ENCODE results near the gene PRUNE2. TPM values are rescaled to one million over a fixed set of nuclear protein-coding genes. Genes with fewer than 3 reads are reported as not detected.

PRUNE2 gene
- total RNA-seq, 2 experiments from 2014 or later: 0.23 to 0.42 TPM

GRCh38 chr9:76725885-76726284 is 180.0 kb downstream of the PRUNE2 start:
- H3K36me3 Mint-ChIP-seq (ENCODE audit: low read depth): no peaks in the 10 kb centered on the region
- no peak overlapping the region for H3K4me3 Mint-ChIP-seq
- H3K9me3 Mint-ChIP-seq: no peaks in the 10 kb centered on the region
- POLR2A ChIA-PET: no interaction called here
- peaks cover 27% of the 10 kb centered on the region for H3K27me3 Mint-ChIP-seq
- no peak for DNase-seq
- H3K4me1 Mint-ChIP-seq: no peaks in the 10 kb centered on the region
- no peak overlapping the region for H3K27ac Mint-ChIP-seq
- CTCF ChIA-PET: no interaction called here

- Mint-ChIP-seq H3K4me1 (no peaks in the 10 kb centered on the region), H3K36me3 (ENCODE audit: low read depth) (no peaks in the 10 kb centered on the region), H3K27me3 (peaks cover 27% of the 10 kb centered on the region), H3K27ac (no peak overlapping the region), H3K9me3 (no peaks in the 10 kb centered on the region), H3K4me3 (no peak overlapping the region)
- DNase-seq: no peak
- CTCF ChIA-PET: no interaction called here
- POLR2A ChIA-PET: no interaction called here
These were observed 180.8 kb downstream of the PRUNE2 start for GRCh38 chr9:76725011-76725546.

DNA sequence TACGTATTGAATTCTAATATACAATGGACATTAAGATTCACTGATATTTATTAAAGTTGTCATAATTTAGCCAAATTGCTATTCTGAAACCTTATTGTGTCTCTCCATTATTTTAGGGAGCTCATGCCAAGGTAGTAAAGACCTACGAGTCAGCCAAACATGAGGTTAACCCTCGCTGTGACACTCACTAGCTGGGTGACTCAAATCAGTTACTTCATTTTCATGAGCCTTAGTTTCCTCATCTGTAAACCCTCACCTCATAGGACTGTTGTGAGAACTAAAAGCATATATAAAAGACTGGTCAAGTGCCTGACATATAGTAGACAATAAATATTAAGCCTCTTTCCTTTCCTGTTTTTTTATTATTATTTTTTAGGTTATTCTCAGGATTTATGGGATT is 185.7 kb downstream of the PRUNE2 start:
- Mint-ChIP-seq H3K27me3 (peaks cover 24% of the 10 kb centered on the region), H3K36me3 (ENCODE audit: low read depth) (no peaks in the 10 kb centered on the region), H3K9me3 (no peaks in the 10 kb centered on the region), H3K4me3 (no peak overlapping the region), H3K4me1 (no peaks in the 10 kb centered on the region), H3K27ac (no peak overlapping the region)
- ChIA-PET POLR2A (no interaction called here), CTCF (interaction anchor here (0.9 kb wide), 1 partner anchor 36 kb away, joined by 3 read pairs; no protein-coding TSS in a partner anchor)
- no peak for DNase-seq

- POLR2A ChIA-PET: no interaction called here
- Mint-ChIP-seq H3K4me3 (no peak overlapping the region), H3K36me3 (ENCODE audit: low read depth) (no peaks in the 10 kb centered on the region), H3K27me3 (peaks cover 18% of the 10 kb centered on the region), H3K27ac (no peak overlapping the region), H3K4me1 (no peaks in the 10 kb centered on the region), H3K9me3 (no peaks in the 10 kb centered on the region)
- CTCF ChIA-PET: no interaction called here
- DNase-seq: no peak
These were observed 187.7 kb downstream of the PRUNE2 start for GRCh38 chr9:76718166-76718565.

GRCh38 chr9:76717613-76718012 is 188.3 kb downstream of the PRUNE2 start:
- Mint-ChIP-seq H3K9me3 (no peaks in the 10 kb centered on the region), H3K36me3 (ENCODE audit: low read depth) (no peaks in the 10 kb centered on the region), H3K4me3 (no peak overlapping the region), H3K4me1 (no peaks in the 10 kb centered on the region), H3K27ac (no peak overlapping the region), H3K27me3 (peaks cover 15% of the 10 kb centered on the region)
- POLR2A ChIA-PET: no interaction called here
- CTCF ChIA-PET: interaction anchor here (0.6 kb wide), 1 partner anchor 22 kb away, joined by 3 read pairs; no protein-coding TSS in a partner anchor
- no peak for DNase-seq

- no peak overlapping the region for H3K27ac Mint-ChIP-seq
- peaks cover 15% of the 10 kb centered on the region for H3K27me3 Mint-ChIP-seq
- H3K9me3 Mint-ChIP-seq: no peaks in the 10 kb centered on the region
- H3K4me3 Mint-ChIP-seq: no peak overlapping the region
- POLR2A ChIA-PET: no interaction called here
- H3K36me3 Mint-ChIP-seq (ENCODE audit: low read depth): no peaks in the 10 kb centered on the region
- H3K4me1 Mint-ChIP-seq: no peaks in the 10 kb centered on the region
- CTCF ChIA-PET: interaction anchor here (0.6 kb wide), 1 partner anchor 23 kb away, joined by 3 read pairs; no protein-coding TSS in a partner anchor
- no peak for DNase-seq
These were observed 188.7 kb downstream of the PRUNE2 start for GRCh38 chr9:76717176-76717575.

- no peaks in the 10 kb centered on the region for H3K4me1 Mint-ChIP-seq
- H3K4me3 Mint-ChIP-seq: no peak overlapping the region
- no peak overlapping the region for H3K27ac Mint-ChIP-seq
- CTCF ChIA-PET: no interaction called here
- no peak for DNase-seq
- peaks cover 17% of the 10 kb centered on the region for H3K27me3 Mint-ChIP-seq
- H3K9me3 Mint-ChIP-seq: no peaks in the 10 kb centered on the region
- POLR2A ChIA-PET: no interaction called here
- no peaks in the 10 kb centered on the region for H3K36me3 Mint-ChIP-seq (ENCODE audit: low read depth)
These were observed 189.7 kb downstream of the PRUNE2 start for GRCh38 chr9:76716085-76716672.

DNA sequence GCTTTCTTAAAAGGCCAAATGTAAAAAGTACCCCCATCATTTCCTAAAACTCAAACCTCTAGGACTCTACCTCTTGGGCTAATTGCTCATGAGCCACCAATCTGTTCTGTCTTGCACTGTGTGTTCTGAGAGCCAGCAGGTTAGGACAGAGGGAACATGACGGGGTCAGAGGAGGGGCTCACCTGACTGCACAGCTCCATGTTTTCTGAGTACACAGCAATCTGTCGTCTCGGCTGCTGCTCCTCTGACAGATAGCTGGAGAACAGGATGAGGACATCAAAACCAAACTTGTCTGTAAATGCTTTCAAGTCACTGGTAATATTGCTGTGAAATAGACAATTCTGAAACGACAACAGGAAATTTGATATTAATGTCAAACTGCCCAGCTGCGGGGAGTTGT is 192.5 kb downstream of the PRUNE2 start:
- no peaks in the 10 kb centered on the region for H3K9me3 Mint-ChIP-seq
- no peak overlapping the region for H3K27ac Mint-ChIP-seq
- ChIA-PET POLR2A (no interaction called here), CTCF (no interaction called here)
- no peak for DNase-seq
- H3K36me3 Mint-ChIP-seq (ENCODE audit: low read depth): no peaks in the 10 kb centered on the region
- no peaks in the 10 kb centered on the region for H3K4me1 Mint-ChIP-seq
- no peak overlapping the region for H3K4me3 Mint-ChIP-seq
- peaks cover 11% of the 10 kb centered on the region for H3K27me3 Mint-ChIP-seq

DNA sequence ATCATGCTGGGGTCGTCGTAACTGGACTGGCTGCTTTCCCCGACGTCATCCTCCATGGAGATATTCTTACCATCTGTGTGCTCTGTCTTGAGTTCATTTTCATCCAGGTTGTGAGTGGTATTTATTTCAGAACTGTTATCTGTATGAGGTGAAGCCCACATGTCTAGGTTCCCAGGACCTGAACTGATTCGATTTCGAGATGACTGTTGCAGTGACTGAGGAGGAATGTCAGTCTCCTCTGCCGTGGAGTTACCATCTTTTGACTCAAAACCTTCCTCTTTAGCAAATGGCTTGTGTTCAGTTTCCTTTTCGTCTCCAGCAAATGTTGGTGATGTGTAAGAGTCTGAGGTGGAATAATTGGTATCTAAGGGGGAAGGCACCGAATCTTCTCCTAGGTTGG is 196.9 kb downstream of the PRUNE2 start:
- H3K36me3 Mint-ChIP-seq (ENCODE audit: low read depth): no peaks in the 10 kb centered on the region
- no peaks in the 10 kb centered on the region for H3K9me3 Mint-ChIP-seq
- ChIA-PET CTCF (no interaction called here), POLR2A (no interaction called here)
- peaks cover 21% of the 10 kb centered on the region for H3K27me3 Mint-ChIP-seq
- DNase-seq: no peak
- peaks cover 8% of the 10 kb centered on the region for H3K4me1 Mint-ChIP-seq
- no peak overlapping the region for H3K4me3 Mint-ChIP-seq
- H3K27ac Mint-ChIP-seq: no peak overlapping the region

DNA sequence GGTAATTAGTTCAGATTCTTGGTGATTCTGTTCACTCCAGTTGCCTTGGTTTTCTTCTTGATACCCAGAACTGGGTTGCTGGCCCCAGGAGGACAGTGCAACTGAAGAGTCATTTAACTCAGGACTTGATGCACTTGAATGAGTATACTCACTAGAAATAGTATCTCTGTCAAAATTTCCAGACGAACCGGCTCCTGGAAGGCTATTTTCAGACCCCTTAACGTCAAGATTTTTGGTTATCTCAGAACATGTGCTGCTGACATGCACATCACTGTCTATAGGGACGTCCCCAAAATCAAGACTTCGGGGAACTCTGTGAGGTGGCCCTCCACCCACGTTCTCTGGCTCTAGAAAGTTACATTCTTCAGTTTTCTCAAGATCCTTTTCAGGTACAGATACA is 198.4 kb downstream of the PRUNE2 start:
- H3K4me3 Mint-ChIP-seq: no peak overlapping the region
- H3K4me1 Mint-ChIP-seq: peaks cover 14% of the 10 kb centered on the region
- no peak for DNase-seq
- peaks cover 21% of the 10 kb centered on the region for H3K27me3 Mint-ChIP-seq
- POLR2A ChIA-PET: no interaction called here
- H3K36me3 Mint-ChIP-seq (ENCODE audit: low read depth): no peaks in the 10 kb centered on the region
- CTCF ChIA-PET: interaction anchor here (0.8 kb wide), 1 partner anchor 314 kb away, joined by 3 read pairs; no protein-coding TSS in a partner anchor
- no peak overlapping the region for H3K27ac Mint-ChIP-seq
- no peaks in the 10 kb centered on the region for H3K9me3 Mint-ChIP-seq

GRCh38 chr9:76704593-76705204 is 201.2 kb downstream of the PRUNE2 start:
- POLR2A ChIA-PET: no interaction called here
- CTCF ChIA-PET: interaction anchor here (1.1 to 1.4 kb wide), 2 partner anchors 15 to 311 kb away, joined by 3 to 5 read pairs; no protein-coding TSS in a partner anchor
- Mint-ChIP-seq H3K9me3 (no peaks in the 10 kb centered on the region), H3K4me1 (peaks cover 14% of the 10 kb centered on the region), H3K27ac (no peak overlapping the region), H3K27me3 (peaks cover 22% of the 10 kb centered on the region), H3K4me3 (no peak overlapping the region), H3K36me3 (ENCODE audit: low read depth) (no peaks in the 10 kb centered on the region)
- peak; percentile 20 for DNase-seq

- POLR2A ChIA-PET: no interaction called here
These were observed 202.6 kb downstream of the PRUNE2 start for GRCh38 chr9:76703270-76703669.

DNA sequence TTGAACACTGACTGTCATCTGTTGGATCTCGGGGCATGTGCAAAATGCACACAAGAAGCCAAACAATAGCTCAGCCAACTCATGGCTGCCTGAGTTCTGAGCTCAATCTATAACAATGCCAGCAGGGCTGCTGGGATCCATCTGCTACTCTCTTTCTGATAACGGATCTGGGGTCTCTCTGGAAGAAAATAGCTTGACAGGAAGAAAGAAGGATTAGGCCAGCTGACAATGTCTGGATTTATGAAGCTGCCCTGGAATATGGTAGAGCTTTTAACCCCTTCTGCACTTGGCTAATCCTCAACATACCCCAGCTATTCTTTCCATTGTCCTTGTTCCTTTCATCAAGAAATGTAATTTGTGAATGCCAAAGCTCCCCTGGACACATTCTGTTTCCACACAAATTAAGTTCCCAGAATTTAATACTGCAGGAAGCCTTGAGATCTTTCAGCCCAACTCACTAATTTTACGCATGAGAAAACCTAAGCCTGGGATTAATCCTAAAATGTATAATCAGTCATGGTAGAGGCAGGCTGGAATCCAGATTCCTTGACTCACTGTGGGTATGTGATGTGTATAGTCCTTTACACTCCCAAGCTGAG is 204.4 kb downstream of the PRUNE2 start:
- peaks cover 14% of the 10 kb centered on the region for H3K4me1 Mint-ChIP-seq
- no peak overlapping the region for H3K4me3 Mint-ChIP-seq
- CTCF ChIA-PET: interaction anchor here (0.7 to 1.7 kb wide), 5 partner anchors 10 to 682 kb away, joined by 3 to 6 read pairs (median 3); no protein-coding TSS in a partner anchor
- no peaks in the 10 kb centered on the region for H3K36me3 Mint-ChIP-seq (ENCODE audit: low read depth)
- H3K9me3 Mint-ChIP-seq: no peaks in the 10 kb centered on the region
- POLR2A ChIA-PET: interaction anchor here (0.5 kb wide), 1 partner anchor 78 kb away, joined by 4 read pairs; no protein-coding TSS in a partner anchor
- H3K27me3 Mint-ChIP-seq: peaks cover 21% of the 10 kb centered on the region
- H3K27ac Mint-ChIP-seq: no peak overlapping the region
- DNase-seq: no peak

More at GRCh38 chr9:76703270-76703669, 202.6 kb downstream of the PRUNE2 start:
- no peak overlapping the region for H3K27ac Mint-ChIP-seq
- CTCF ChIA-PET: no interaction called here
- peaks cover 29% of the 10 kb centered on the region for H3K27me3 Mint-ChIP-seq
- H3K4me1 Mint-ChIP-seq: peaks cover 14% of the 10 kb centered on the region
- no peak overlapping the region for H3K4me3 Mint-ChIP-seq
- no peaks in the 10 kb centered on the region for H3K9me3 Mint-ChIP-seq
- H3K36me3 Mint-ChIP-seq (ENCODE audit: low read depth): no peaks in the 10 kb centered on the region
- peak; percentile 13 for DNase-seq

Data from activated CD4-positive, alpha-beta T cell treated with anti-CD3 and anti-CD28 coated beads, Interleukin-2, amount 10 ng/mL, durations not matched to agents 7 days and 5 days (primary cell).